ENCODE measurements around the gene C4orf50.

GRCh38 chr4:6033381-6033780, 15.2 kb upstream of the C4orf50 start:
- TF ChIP-seq CTCF (IDR thresholded peaks at IDR 0.05; ENCODE audit: low read length) = no peak
- TF ChIP-seq EZH2 (IDR thresholded peaks at IDR 0.05; ENCODE audit: borderline replicate concordance, low read length) = no peak

Measured in OCI-LY1 (cell line).